ENCODE results near the gene STRIP2.

DNA sequence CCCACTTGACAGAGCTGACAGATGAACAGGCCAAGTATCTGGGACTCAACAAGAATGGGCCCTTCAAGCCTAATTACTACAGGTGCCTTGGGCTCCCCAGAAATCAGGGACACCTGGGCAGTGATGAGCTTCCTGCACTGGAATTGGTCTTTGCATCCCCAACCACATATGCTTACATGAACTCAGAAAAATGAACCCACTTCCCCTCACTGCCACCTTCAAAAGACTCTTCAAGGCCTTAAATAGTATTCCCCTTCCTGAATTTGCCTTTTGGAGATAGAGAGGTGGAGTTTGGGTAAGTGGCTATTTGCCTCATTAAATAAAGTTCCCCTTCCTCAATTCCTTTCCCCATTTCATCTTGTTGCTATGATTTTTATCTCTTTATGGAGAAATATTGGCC is 7.8 kb upstream of the STRIP2 start:
- TF ChIP-seq, protein P1, sequence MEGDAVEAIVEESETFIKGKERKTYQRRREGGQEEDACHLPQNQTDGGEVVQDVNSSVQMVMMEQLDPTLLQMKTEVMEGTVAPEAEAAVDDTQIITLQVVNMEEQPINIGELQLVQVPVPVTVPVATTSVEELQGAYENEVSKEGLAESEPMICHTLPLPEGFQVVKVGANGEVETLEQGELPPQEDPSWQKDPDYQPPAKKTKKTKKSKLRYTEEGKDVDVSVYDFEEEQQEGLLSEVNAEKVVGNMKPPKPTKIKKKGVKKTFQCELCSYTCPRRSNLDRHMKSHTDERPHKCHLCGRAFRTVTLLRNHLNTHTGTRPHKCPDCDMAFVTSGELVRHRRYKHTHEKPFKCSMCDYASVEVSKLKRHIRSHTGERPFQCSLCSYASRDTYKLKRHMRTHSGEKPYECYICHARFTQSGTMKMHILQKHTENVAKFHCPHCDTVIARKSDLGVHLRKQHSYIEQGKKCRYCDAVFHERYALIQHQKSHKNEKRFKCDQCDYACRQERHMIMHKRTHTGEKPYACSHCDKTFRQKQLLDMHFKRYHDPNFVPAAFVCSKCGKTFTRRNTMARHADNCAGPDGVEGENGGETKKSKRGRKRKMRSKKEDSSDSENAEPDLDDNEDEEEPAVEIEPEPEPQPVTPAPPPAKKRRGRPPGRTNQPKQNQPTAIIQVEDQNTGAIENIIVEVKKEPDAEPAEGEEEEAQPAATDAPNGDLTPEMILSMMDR (IDR thresholded peaks at IDR 0.05): no peak
- TF ChIP-seq POLR2A (IDR thresholded peaks at IDR 0.05): no peak
